CD1c-positive myeloid dendritic cell (primary cell): Measurements from ENCODE around the gene WNT10A.
A peak's percentile ranks its signal among the peaks of the same experiment; 100 is the strongest.
"Not testable (repeated sequence)": the region's sequence is repeated elsewhere in the genome, so short reads cannot be mapped to it uniquely, and the experiment has no call there.

ENCODE experiments used
- DNase-seq: peaks from one replicate; pipeline ENCODE4 v3.0.0-alpha.2; 2016; ENCODE audit errors: extremely low spot score

Gene WNT10A

GRCh38 chr2:218880102-218880858 lies at the start of gene WNT10A:
Gene WNT10A (plus strand): TSS chr2:218880852. CDS start chr2:218880996, 144 bp downstream.
- DNase-seq, result peak; percentile 70

- DNase-seq, result no peak
Measured at GRCh38 chr2:218831378-218831990, 49.2 kb upstream of the WNT10A start, which contains the start of gene PRKAG3. Gene PRKAG3 (minus strand): TSS chr2:218831803.

GRCh38 chr2:218832081-218832480 lies 48.6 kb upstream of the WNT10A start:
- DNase-seq, result no peak

GRCh38 chr2:218832520-218832919 lies 48.1 kb upstream of the WNT10A start:
- DNase-seq, result no peak

GRCh38 chr2:218833023-218833609 lies 47.5 kb upstream of the WNT10A start:
- no peak for DNase-seq

GRCh38 chr2:218834685-218835084 lies 46.0 kb upstream of the WNT10A start:
- DNase-seq, result no peak

- no peak for DNase-seq
Measured at GRCh38 chr2:218837495-218837894, 43.2 kb upstream of the WNT10A start.

GRCh38 chr2:218839430-218839829 lies 41.2 kb upstream of the WNT10A start:
- peak; percentile 42 for DNase-seq

- DNase-seq, result no peak
Measured at GRCh38 chr2:218839888-218840287, 40.8 kb upstream of the WNT10A start.

- not testable (repeated sequence) for DNase-seq
Measured at GRCh38 chr2:218844334-218844733, 36.3 kb upstream of the WNT10A start.

GRCh38 chr2:218846963-218847362 lies 33.7 kb upstream of the WNT10A start:
- DNase-seq, result not testable (repeated sequence)

- no peak for DNase-seq
Measured at GRCh38 chr2:218849721-218850120, 30.9 kb upstream of the WNT10A start.

GRCh38 chr2:218850796-218851195 lies 29.9 kb upstream of the WNT10A start:
- no peak for DNase-seq

GRCh38 chr2:218851286-218851685 lies 29.4 kb upstream of the WNT10A start:
- DNase-seq, result no peak

GRCh38 chr2:218852911-218853667 lies 27.6 kb upstream of the WNT10A start:
- DNase-seq, result peak; percentile 77

GRCh38 chr2:218853766-218854165 lies 26.9 kb upstream of the WNT10A start:
- DNase-seq, result no peak

GRCh38 chr2:218854860-218855259 lies 25.8 kb upstream of the WNT10A start:
- no peak for DNase-seq

- no peak for DNase-seq
Measured at GRCh38 chr2:218855305-218856166, 25.1 kb upstream of the WNT10A start.

GRCh38 chr2:218856167-218856895 lies 24.3 kb upstream of the WNT10A start:
- DNase-seq, result no peak

- DNase-seq, result no peak
Measured at GRCh38 chr2:218856896-218857243, 23.8 kb upstream of the WNT10A start.
